HG02798 (cell line): ENCODE measurements around the gene RPTOR.
"Not testable (repeated sequence)": the region's sequence is repeated elsewhere in the genome, so short reads cannot be mapped to it uniquely, and the experiment has no call there.

ENCODE experiments used
- ATAC-seq: cut with Tn5 transposase; IDR thresholded peaks from one replicate; pipeline ENCODE4 v1.9.1; 2021; ENCODE audit warnings: mild to moderate bottlenecking; ENCODE audit not compliant: unreplicated experiment, poor library complexity

Gene RPTOR

GRCh38 chr17:80679816-80680215 is 135.2 kb downstream of the RPTOR start:
- no peak for ATAC-seq

GRCh38 chr17:80681215-80681614 is 136.6 kb downstream of the RPTOR start:
- no peak for ATAC-seq

- no peak for ATAC-seq
Measured at GRCh38 chr17:80682372-80682771, 137.7 kb downstream of the RPTOR start.

GRCh38 chr17:80683625-80684104 is 139.0 kb downstream of the RPTOR start:
- no peak for ATAC-seq

- ATAC-seq: no peak
Measured at GRCh38 chr17:80687839-80688238, 143.2 kb downstream of the RPTOR start.

- no peak for ATAC-seq
Measured at GRCh38 chr17:80689129-80689619, 144.5 kb downstream of the RPTOR start.

GRCh38 chr17:80691784-80692183 is 147.1 kb downstream of the RPTOR start:
- ATAC-seq: no peak

- ATAC-seq: no peak
Measured at GRCh38 chr17:80692931-80693467, 148.4 kb downstream of the RPTOR start.

GRCh38 chr17:80693511-80693910 is 148.9 kb downstream of the RPTOR start:
- ATAC-seq: no peak

- no peak for ATAC-seq
Measured at GRCh38 chr17:80694085-80694991, 149.7 kb downstream of the RPTOR start.

GRCh38 chr17:80694992-80695912 is 150.6 kb downstream of the RPTOR start:
- ATAC-seq: no peak

GRCh38 chr17:80695979-80696378 is 151.3 kb downstream of the RPTOR start:
- no peak for ATAC-seq

GRCh38 chr17:80696456-80696855 is 151.8 kb downstream of the RPTOR start:
- no peak for ATAC-seq

GRCh38 chr17:80696964-80697363 is 152.3 kb downstream of the RPTOR start:
- ATAC-seq: no peak

- no peak for ATAC-seq
Measured at GRCh38 chr17:80698297-80698696, 153.7 kb downstream of the RPTOR start.

GRCh38 chr17:80699205-80699604 is 154.6 kb downstream of the RPTOR start:
- ATAC-seq: not testable (repeated sequence)

- ATAC-seq: no peak
Measured at GRCh38 chr17:80701730-80702129, 157.1 kb downstream of the RPTOR start.

GRCh38 chr17:80702315-80703141 is 157.9 kb downstream of the RPTOR start:
- no peak for ATAC-seq

GRCh38 chr17:80703142-80703478 is 158.5 kb downstream of the RPTOR start:
- no peak for ATAC-seq

- ATAC-seq: no peak
Measured at GRCh38 chr17:80704381-80704819, 159.8 kb downstream of the RPTOR start.
